HepG2 (cell line): Measurements from ENCODE around the gene STPG4. TPM values are rescaled to one million over a fixed set of nuclear protein-coding genes. Genes with fewer than 3 reads are reported as not detected.

Experiments used
- ATAC-seq: fragments of 200-7000 bp; cut with Tn5 transposase; 3 replicates; pipeline ENCODE4 v1.9.1; 2020; ENCODE audit warnings: mild to moderate bottlenecking, moderate library complexity
- BruUV-seq: library from RNA; stranded (reverse); fragments of 400-500 nt; replicated peaks from 2 replicates; lab custom pipeline; 2021; lab: Mats Ljungman, UMichigan
- CTCF ChIA-PET: fragments of 300-600 bp; formaldehyde crosslinking; extraction: SDS; loops from one replicate; lab custom pipeline; 2021; ENCODE audit warnings: low total read pairs, inconsistent platforms, low intra/inter-chr PET ratio; lab: Yijun Ruan, JAX
- POLR2A ChIA-PET: fragments of 350-600 bp; sonication (Branson Sonifier 250); formaldehyde crosslinking; loops from one replicate; lab custom pipeline; 2020; ENCODE audit warnings: antibody characterized with exemption, inconsistent platforms; lab: Yijun Ruan, JAX
- DNase-seq: peaks from one replicate; pipeline ENCODE4 v3.0.0-alpha.2; 2015; ENCODE audit warnings: low spot score
- FAIRE-seq: peaks from 3 replicates; lab custom pipeline; 2011; peaks lifted over from hg19 to GRCh38; lab: Jason Lieb, UNC
- H2AFZ ChIP-seq: one replicate; pipeline ENCODE4 v1.6.1; 2011; ENCODE audit warnings: low read length, inconsistent platforms
- H3K27ac ChIP-seq: fragments of 300-600 bp; 3 replicates; pipeline ENCODE4 v1.8.0; 2011; ENCODE audit warnings: mixed run types, mild to moderate bottlenecking, mixed read lengths, low read length, inconsistent platforms; ENCODE audit not compliant: insufficient read depth; ENCODE audit errors: extremely low read length
- H3K27me3 ChIP-seq, 2 experiments: fragments of 200-600 bp in 1 of 2; 2 replicates in 1 of 2; 3 replicates in 1 of 2; pipeline versions ENCODE4 v1.6.0 to v1.8.0; 2011; ENCODE audit warnings: low read length in 2 of 2, mild to moderate bottlenecking in 2 of 2, moderate library complexity in 2 of 2, inconsistent platforms in 1 of 2; ENCODE audit not compliant: insufficient read depth in 2 of 2, control insufficient read depth in 1 of 2
- H3K36me3 ChIP-seq, 2 experiments: fragments of 200-600 bp in 1 of 2; replicated peaks in 1 of 2; 2 replicates in 1 of 2; 3 replicates in 1 of 2; pipeline versions ENCODE4 v1.5.1 to v1.8.0; 2011; ENCODE audit warnings: low read length in 2 of 2, inconsistent platforms in 1 of 2; ENCODE audit not compliant: insufficient read depth in 2 of 2, control insufficient read depth in 1 of 2
- H3K4me1 ChIP-seq: 2 replicates; pipeline ENCODE4 v1.5.1; 2012; ENCODE audit warnings: low read length, inconsistent platforms; ENCODE audit not compliant: insufficient read depth
- H3K4me2 ChIP-seq: 2 replicates; pipeline ENCODE4 v1.6.0; 2011; ENCODE audit warnings: low read depth, low read length, inconsistent platforms
- H3K4me3 ChIP-seq, 3 experiments: fragments of 200-600 bp in 1 of 3; sonication (generic), shearing (Covaris generic) in 1 of 3; replicated peaks in 1 of 3; 2 replicates each; pipeline ENCODE4 v1.5.1; 2011 to 2016; ENCODE audit warnings: low read length in 3 of 3, inconsistent platforms in 2 of 3, low read depth in 2 of 3, mild to moderate bottlenecking in 2 of 3, control low read depth in 1 of 3, mixed read lengths in 1 of 3; ENCODE audit not compliant: insufficient read depth in 1 of 3
- H3K79me2 ChIP-seq: one replicate; pipeline ENCODE4 v1.6.1; 2011; ENCODE audit warnings: low read length, inconsistent platforms; ENCODE audit not compliant: insufficient read depth
- H3K9ac ChIP-seq: 2 replicates; pipeline ENCODE4 v1.6.0; 2011; ENCODE audit warnings: mild to moderate bottlenecking, low read depth, low read length, inconsistent platforms; ENCODE audit not compliant: insufficient read depth
- H3K9me3 ChIP-seq: 2 replicates; pipeline ENCODE4 v1.5.1; 2012; ENCODE audit warnings: mild to moderate bottlenecking, low read length
- H4K20me1 ChIP-seq: 2 replicates; pipeline ENCODE4 v1.6.0; 2011; ENCODE audit warnings: inconsistent platforms, mild to moderate bottlenecking, low read length, moderate library complexity; ENCODE audit not compliant: insufficient read depth
- ATM ChIP-seq: fragments of 450-650 bp; IDR thresholded peaks from 2 replicates; pipeline ENCODE4 v1.7.1; 2017; ENCODE audit warnings: mild to moderate bottlenecking, borderline replicate concordance
- FOXK2 ChIP-seq: fragments of 450-650 bp; IDR thresholded peaks from 2 replicates; pipeline ENCODE4 v1.6.1; 2016
- SP4 ChIP-seq: sonication (generic); formaldehyde crosslinking; IDR thresholded peaks from 2 replicates; pipeline ENCODE4 v1.8.1; 2023; ENCODE audit warnings: mild to moderate bottlenecking, missing genetic modification reagents
- ZKSCAN8 ChIP-seq: IDR thresholded peaks from 2 replicates; pipeline ENCODE4 v1.6.1; 2016; ENCODE audit warnings: borderline replicate concordance, missing genetic modification reagents, missing compliant biosample characterization
- ZNF30 ChIP-seq: sonication (generic); formaldehyde crosslinking; IDR thresholded peaks from 2 replicates; pipeline ENCODE4 v1.5.0; 2020; ENCODE audit warnings: mild to moderate bottlenecking, missing genetic modification reagents
- ZNF766 ChIP-seq: sonication (generic); formaldehyde crosslinking; IDR thresholded peaks from 2 replicates; pipeline ENCODE4 v1.5.0; 2020; ENCODE audit warnings: missing genetic modification reagents, borderline replicate concordance
- ZNF788 ChIP-seq: sonication (generic); formaldehyde crosslinking; IDR thresholded peaks from 2 replicates; pipeline ENCODE4 v1.5.0; 2020; ENCODE audit warnings: mild to moderate bottlenecking, missing genetic modification reagents, borderline replicate concordance
- WGBS: methylation state at CpG from one replicate; pipeline ENCODE4 v1.1.6; 2017; ENCODE audit warnings: low lambda C conversion rate; 5-methylcytosine and 5-hydroxymethylcytosine counted together
- in situ Hi-C: cut with HindIII; loops from 2 replicates; pipeline ENCODE4 v1.10.0; 2017; ENCODE audit warnings: low pct_unique_long_range_greater_than_20kb; ENCODE audit not compliant: extremely low pct_ligation_motif_present
- intact Hi-C: fragments of 100-400 bp; cut with micrococcal nuclease; formaldehyde crosslinking; loops from one replicate; pipeline ENCODE4 v1.10.0; 2022; ENCODE audit not compliant: unreplicated experiment
- polyA plus RNA-seq, 8 experiments: library from polyadenylated mRNA; depleted of rRNA in 3 of 8; stranded (reverse) in 7 of 8; unstranded in 1 of 8; fragments of >200 nt; fragmentation: Illumina TruSeq in 4 of 8; extraction: Trizol in 4 of 8; gene quantifications; 2 replicates each; pipeline versions ENCODE4 v1.2.1 to v1.2.3, GENCODE V29; 2011 to 2016; ENCODE audit warnings: low read depth in 4 of 8, missing spikeins in 1 of 8, mixed read lengths in 1 of 8; ENCODE audit not compliant: insufficient read depth in 1 of 8
- total RNA-seq, 5 experiments: library from RNA; depleted of rRNA; stranded (reverse); fragments of >200 nt; fragmentation: Illumina TruSeq; extraction: Trizol; gene quantifications; 2 replicates each; pipeline ENCODE4 v1.2.3, GENCODE V29; 2016; ENCODE audit warnings: low read depth in 1 of 5
- TF ChIP-seq, protein P1 (sequence below): sonication (generic); formaldehyde crosslinking; IDR thresholded peaks from 2 replicates; pipeline ENCODE4 v1.5.0; 2020; ENCODE audit warnings: missing genetic modification reagents
- TF ChIP-seq, protein P2 (sequence below): sonication (generic); formaldehyde crosslinking; IDR thresholded peaks from 2 replicates; pipeline ENCODE4 v1.4.0; 2020; ENCODE audit warnings: mild to moderate bottlenecking, missing genetic modification reagents, borderline replicate concordance

Gene STPG4
- total and polyA plus RNA-seq, 2 of the 13 experiments (the other 11 are each of a cell fraction or from before 2014, with no cell fraction given), result 0.11 to 0.15 TPM

GRCh38 chr2:47196499-47196898 lies 41.4 kb upstream of the STPG4 start:
- DNase-seq (no peak), ATAC-seq (no peak), FAIRE-seq (no peak)
- Histone ChIP-seq H3K27me3 (peaks cover 1 to 14% of the 10 kb centered on the region in 2 experiments; a peak in 3 of 5 replicates), H3K4me3 (no peak overlapping the region), H3K9me3 (no peaks in the 10 kb centered on the region), H3K4me2 (no peak overlapping the region), H4K20me1 (no peaks in the 10 kb centered on the region), H3K36me3 (no peaks in the 10 kb centered on the region), H3K27ac (no peak overlapping the region), H3K4me1 (peaks cover 45% of the 10 kb centered on the region), H3K79me2 (no peaks in the 10 kb centered on the region)
- ChIA-PET POLR2A (interaction anchor here (0.5 to 1.8 kb wide), 3 partner anchors 17 to 207 kb away, joined by 3 to 4 read pairs (median 3); no protein-coding TSS in a partner anchor), CTCF (no interaction called here)
- WGBS, result 28% methylated on average over 1 of the region's 1 CpG
- intact Hi-C loops (no loop called here), in situ Hi-C loops (no loop called here)
- TF ChIP-seq FOXK2, result no peak
- TF ChIP-seq SP4 (CRISPR knock-in tag), result no peak
- TF ChIP-seq, protein P1, sequence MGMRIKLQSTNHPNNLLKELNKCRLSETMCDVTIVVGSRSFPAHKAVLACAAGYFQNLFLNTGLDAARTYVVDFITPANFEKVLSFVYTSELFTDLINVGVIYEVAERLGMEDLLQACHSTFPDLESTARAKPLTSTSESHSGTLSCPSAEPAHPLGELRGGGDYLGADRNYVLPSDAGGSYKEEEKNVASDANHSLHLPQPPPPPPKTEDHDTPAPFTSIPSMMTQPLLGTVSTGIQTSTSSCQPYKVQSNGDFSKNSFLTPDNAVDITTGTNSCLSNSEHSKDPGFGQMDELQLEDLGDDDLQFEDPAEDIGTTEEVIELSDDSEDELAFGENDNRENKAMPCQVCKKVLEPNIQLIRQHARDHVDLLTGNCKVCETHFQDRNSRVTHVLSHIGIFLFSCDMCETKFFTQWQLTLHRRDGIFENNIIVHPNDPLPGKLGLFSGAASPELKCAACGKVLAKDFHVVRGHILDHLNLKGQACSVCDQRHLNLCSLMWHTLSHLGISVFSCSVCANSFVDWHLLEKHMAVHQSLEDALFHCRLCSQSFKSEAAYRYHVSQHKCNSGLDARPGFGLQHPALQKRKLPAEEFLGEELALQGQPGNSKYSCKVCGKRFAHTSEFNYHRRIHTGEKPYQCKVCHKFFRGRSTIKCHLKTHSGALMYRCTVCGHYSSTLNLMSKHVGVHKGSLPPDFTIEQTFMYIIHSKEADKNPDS, result no peak
- TF ChIP-seq ZNF30 (CRISPR knock-in tag), result no peak
- TF ChIP-seq ZNF788 (CRISPR knock-in tag), result no peak
- TF ChIP-seq ATM, result no peak
- no peak for TF ChIP-seq ZKSCAN8 (CRISPR knock-in tag)
- TF ChIP-seq, protein P2, sequence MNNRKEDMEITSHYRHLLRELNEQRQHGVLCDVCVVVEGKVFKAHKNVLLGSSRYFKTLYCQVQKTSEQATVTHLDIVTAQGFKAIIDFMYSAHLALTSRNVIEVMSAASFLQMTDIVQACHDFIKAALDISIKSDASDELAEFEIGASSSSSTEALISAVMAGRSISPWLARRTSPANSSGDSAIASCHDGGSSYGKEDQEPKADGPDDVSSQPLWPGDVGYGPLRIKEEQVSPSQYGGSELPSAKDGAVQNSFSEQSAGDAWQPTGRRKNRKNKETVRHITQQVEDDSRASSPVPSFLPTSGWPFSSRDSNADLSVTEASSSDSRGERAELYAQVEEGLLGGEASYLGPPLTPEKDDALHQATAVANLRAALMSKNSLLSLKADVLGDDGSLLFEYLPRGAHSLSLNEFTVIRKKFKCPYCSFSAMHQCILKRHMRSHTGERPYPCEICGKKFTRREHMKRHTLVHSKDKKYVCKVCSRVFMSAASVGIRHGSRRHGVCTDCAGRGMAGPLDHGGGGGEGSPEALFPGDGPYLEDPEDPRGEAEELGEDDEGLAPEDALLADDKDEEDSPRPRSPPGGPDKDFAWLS (CRISPR knock-in tag), result no peak
- TF ChIP-seq ZNF766 (CRISPR knock-in tag), result no peak
- TF ChIP-seq, all 625 proteins: peak for 0
- BruUV-seq, result no TSS peak
- Histone ChIP-seq H3K9ac (no peak overlapping the region), H2AFZ (no peak overlapping the region)
